RWPE1 (cell line): ENCODE data around the gene CYP4A22.
"Not testable (repeated sequence)": the region's sequence is repeated elsewhere in the genome, so short reads cannot be mapped to it uniquely, and the experiment has no call there.

Experiments used
- CTCF ChIA-PET: fragments of 350-600 bp; sonication (Branson Sonifier 250); formaldehyde crosslinking; extraction: SDS; loops from one replicate; lab custom pipeline; 2021; lab: Yijun Ruan, JAX
- POLR2A ChIA-PET: fragments of 400-600 bp; formaldehyde crosslinking; extraction: SDS; loops from one replicate; lab custom pipeline; 2020; ENCODE audit warnings: antibody characterized with exemption; ENCODE audit not compliant: low non-redundant PET; lab: Yijun Ruan, JAX
- DNase-seq: peaks from one replicate; pipeline ENCODE4 v3.0.0; 2012; ENCODE audit warnings: low spot score
- H3K27ac ChIP-seq: fragments of 450-650 bp; 2 replicates; pipeline ENCODE4 v1.5.1; 2017
- CTCF ChIP-seq: fragments of 450-650 bp; conservative IDR thresholded peaks from 2 replicates; pipeline ENCODE4 v1.5.1; 2017; ENCODE audit warnings: low read depth, mild to moderate bottlenecking

Gene CYP4A22

DNA sequence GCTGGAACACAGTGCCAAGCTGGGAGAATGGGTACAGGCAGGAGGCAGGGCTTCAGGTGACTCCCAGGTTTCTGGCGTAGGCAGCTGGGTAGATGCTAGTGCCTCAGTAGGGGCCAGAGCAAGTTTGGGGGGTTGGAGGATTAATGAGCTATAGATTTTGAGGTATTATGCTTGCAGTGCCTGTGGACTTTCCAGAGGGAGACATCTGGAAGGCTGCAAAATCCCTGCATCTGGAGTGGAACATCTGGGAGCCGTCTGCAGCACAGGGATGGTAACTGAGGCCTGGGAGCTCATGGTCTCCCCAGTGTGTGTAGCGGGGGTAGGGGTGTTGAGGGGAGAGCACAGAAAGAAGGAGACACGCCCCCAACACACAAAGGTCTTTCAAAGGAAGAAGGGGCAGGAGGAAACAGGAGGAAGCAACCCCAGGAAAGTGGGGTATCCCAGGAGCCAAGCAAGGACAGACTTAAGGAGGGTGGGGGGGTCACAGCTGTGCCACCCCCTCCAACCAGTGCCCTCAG is 54.8 kb downstream of the CYP4A22 start:
- no peak for DNase-seq
- ChIA-PET CTCF (interaction anchor here (0.6 to 3.0 kb wide), 11 partner anchors 8 to 200 kb away, joined by 3 to 23 read pairs (median 7); no protein-coding TSS in a partner anchor), POLR2A (no interaction called here)
- TF ChIP-seq CTCF: no peak
- H3K27ac ChIP-seq: peak overlapping the region; percentile 90; the same call in 1 of the 2 replicates

GRCh38 chr1:47192458-47193384 is 55.5 kb downstream of the CYP4A22 start:
- DNase-seq: peak; percentile 73
- CTCF ChIA-PET: interaction anchor here (0.5 to 3.0 kb wide), 22 partner anchors 8 to 1727 kb away, joined by 3 to 23 read pairs (median 4); no protein-coding TSS in a partner anchor
- POLR2A ChIA-PET: interaction anchor here (1.0 kb wide), 1 partner anchor 14 kb away, joined by 4 read pairs; no protein-coding TSS in a partner anchor
- TF ChIP-seq CTCF: peak; percentile 91
- H3K27ac ChIP-seq: no peak overlapping the region

DNA sequence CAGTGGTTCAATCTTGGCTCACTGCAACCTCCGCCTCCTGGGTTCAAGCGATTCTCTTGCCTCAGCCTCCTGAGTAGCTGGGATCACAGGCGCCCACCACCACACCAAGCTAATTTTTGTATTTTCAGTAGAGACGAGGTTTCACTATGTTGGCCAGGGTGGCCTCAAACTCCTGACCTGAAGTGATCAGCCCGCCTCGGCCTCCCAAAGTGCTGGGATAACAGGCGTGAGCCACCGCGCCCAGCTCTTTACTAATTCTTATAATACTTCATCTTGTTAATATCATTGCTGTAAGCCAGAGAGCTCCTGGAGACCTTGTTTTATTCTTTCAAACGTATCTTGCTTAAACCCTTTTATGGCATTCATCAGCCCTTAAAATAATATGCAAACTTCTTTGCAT is 56.3 kb downstream of the CYP4A22 start:
- POLR2A ChIA-PET: interaction anchor here (1.0 kb wide), 1 partner anchor 14 kb away, joined by 4 read pairs; no protein-coding TSS in a partner anchor
- CTCF ChIA-PET: interaction anchor here (0.6 to 3.0 kb wide), 17 partner anchors 8 to 1727 kb away, joined by 3 to 23 read pairs (median 4); no protein-coding TSS in a partner anchor
- not testable (repeated sequence) for H3K27ac ChIP-seq, DNase-seq

DNA sequence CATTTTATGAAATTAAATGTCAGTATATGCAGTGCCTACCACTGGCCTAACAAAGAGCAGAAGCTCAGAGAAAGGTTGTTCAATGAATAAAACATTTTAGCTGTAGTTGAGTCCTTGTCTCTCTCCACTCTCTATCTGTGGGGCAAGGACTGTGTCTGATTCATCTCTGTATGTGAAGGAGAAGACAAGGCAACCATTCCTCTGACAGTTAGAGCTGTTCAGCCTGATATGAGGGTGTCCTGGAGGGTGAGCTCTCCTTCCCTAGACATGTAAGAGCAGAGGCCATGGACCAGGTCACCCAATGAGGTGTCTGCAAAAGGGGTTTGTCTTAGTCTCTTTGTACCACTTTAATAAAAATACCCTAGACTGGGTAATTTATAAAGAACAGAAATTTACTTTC is 57.1 kb downstream of the CYP4A22 start:
- ChIA-PET CTCF (interaction anchor here (1.5 to 3.0 kb wide), 4 partner anchors 11 to 68 kb away, joined by 4 to 23 read pairs (median 10); no protein-coding TSS in a partner anchor), POLR2A (no interaction called here)
- H3K27ac ChIP-seq: no peak overlapping the region
- no peak for TF ChIP-seq CTCF
- DNase-seq: no peak

DNA sequence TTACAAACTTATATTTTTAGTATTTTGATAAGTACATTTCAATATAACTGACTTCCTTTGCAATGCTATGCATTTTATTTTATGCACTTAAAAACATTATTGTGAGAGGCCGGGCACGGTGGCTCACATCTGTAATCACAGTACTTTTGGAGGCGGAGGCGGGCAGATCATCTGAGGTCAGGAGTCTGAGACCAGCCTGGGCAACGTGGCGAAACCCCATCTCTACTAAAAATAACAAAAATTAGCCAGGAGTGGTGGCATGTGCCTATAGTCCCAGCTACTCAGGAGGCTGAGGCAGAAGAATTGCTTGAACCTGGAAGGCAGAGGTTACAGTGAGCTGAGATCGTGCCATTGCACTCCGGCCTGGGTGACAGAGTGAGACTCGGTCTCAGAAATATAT is 58.7 kb downstream of the CYP4A22 start:
- POLR2A ChIA-PET, CTCF ChIA-PET, H3K27ac ChIP-seq, DNase-seq: not testable (repeated sequence)

- TF ChIP-seq CTCF: no peak
- ChIA-PET CTCF (interaction anchor here (0.9 kb wide), 1 partner anchor 67 kb away, joined by 5 read pairs; no protein-coding TSS in a partner anchor), POLR2A (no interaction called here)
- H3K27ac ChIP-seq: no peak overlapping the region
- no peak for DNase-seq
These were observed 59.4 kb downstream of the CYP4A22 start for GRCh38 chr1:47196622-47197021.

DNA sequence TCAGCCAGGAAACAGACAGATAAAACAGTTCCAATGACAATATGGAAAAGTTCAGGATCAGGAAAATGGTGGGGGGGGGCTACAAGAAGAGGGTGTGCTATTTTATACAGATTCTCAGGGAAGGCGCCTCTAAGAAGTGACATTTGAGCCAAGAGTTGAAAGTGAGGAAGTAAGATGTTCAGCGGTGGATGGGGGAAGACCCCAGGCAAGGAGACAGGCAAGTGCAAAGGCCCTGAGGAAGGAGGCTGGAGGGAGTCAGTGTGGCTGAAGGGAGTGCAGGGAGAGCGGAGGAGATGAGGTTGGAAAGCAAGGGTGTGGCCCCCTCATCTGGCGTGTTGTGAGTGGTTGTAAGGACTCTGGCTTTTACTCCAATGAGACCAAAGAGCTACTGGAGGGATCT is 61.0 kb downstream of the CYP4A22 start:
- CTCF ChIA-PET: no interaction called here
- TF ChIP-seq CTCF: no peak
- no peak for DNase-seq
- no peak overlapping the region for H3K27ac ChIP-seq
- POLR2A ChIA-PET: no interaction called here
